Right lung (tissue), 10 donors: ENCODE measurements around the gene GOLGA6L9. TPM values are rescaled to one million over a fixed set of nuclear protein-coding genes. Genes with fewer than 3 reads are reported as not detected.
"Not testable (repeated sequence)": the region's sequence is repeated elsewhere in the genome, so short reads cannot be mapped to it uniquely, and the experiment has no call there.

Source experiments
- DNase-seq, 2 donors: peaks; one replicate each; pipeline ENCODE4 v3.0.0-alpha.2; 2013
- long read RNA-seq, 8 donors: transcript quantifications; one replicate each; lab custom pipeline, GENCODE V29; 2026
- polyA plus RNA-seq, 5 donors: library from polyadenylated mRNA; unstranded; fragments of 120-200 nt; gene quantifications; one replicate each; pipeline versions ENCODE4 v1.2.1 to v1.2.3, GENCODE V29; 2013; ENCODE audit warnings: inconsistent platforms in 1 of 5, low replicate concordance in 1 of 5; ENCODE audit not compliant: insufficient read length in 5 of 5, insufficient read depth in 1 of 5

GOLGA6L9 gene, protein sequence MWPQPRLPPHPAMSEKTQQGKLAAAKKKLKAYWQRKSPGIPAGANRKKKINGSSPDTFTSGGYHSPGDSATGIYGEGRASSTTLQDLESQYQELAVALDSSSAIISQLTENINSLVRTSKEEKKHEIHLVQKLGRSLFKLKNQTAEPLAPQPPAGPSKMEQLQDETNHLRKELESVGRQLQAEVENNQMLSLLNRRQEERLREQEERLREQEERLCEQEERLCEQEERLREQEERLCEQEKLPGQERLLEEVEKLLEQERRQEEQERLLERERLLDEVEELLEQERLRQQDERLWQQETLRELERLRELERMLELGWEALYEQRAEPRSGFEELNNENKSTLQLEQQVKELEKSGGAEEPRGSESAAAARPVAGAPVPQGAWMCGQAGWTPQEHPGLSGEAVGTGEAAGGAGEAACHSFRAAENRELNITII
- polyA plus RNA-seq: 10 to 100 TPM; 10.6 to 16.4 (median 12.1) TPM
- long read RNA-seq, donor 1: 0 reads
- long read RNA-seq, donor 2, full-length matches to known transcripts: 1 of 1 reads
- long read RNA-seq, donor 2, partial matches to known transcripts: 0 of 1 reads
- long read RNA-seq, donor 2, other reads (novel, unspliced or antisense): 0 of 1 reads
- long read RNA-seq, donor 3: 0 reads
- long read RNA-seq, donor 4: 0 reads
- long read RNA-seq, donor 5, full-length matches to known transcripts: 1 of 24 reads
- long read RNA-seq, donor 5, partial matches to known transcripts: 23 of 24 reads
- long read RNA-seq, donor 5, other reads (novel, unspliced or antisense): 0 of 24 reads
- long read RNA-seq, donor 6, partial matches to known transcripts: 9 of 9 reads
- long read RNA-seq, donor 6, other reads (novel, unspliced or antisense): 0 of 9 reads
- long read RNA-seq, donor 7, full-length matches to known transcripts: 1 of 1 reads
- long read RNA-seq, donor 7, partial matches to known transcripts: 0 of 1 reads
- long read RNA-seq, donor 7, other reads (novel, unspliced or antisense): 0 of 1 reads
- long read RNA-seq, donor 8: 0 reads

DNA sequence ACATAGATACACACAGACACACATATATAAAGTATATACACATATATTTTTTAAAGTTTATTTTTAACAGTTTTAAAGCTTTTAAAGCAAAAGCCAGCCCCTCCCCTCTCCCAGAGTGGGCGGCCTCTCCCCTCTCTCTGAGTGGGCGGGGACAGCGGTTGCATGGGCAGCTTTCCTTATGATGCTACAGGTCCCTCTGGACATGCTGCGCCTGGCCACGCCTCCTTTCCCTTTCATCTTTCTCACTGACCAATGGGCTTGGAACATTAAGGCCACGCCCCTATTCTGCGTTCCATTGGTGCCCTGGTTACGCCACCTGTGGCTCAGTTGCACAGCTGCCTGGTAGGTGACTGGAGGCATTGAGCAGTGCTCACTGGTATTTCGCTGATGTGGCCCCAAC, at the start of gene GOLGA6L9:
TSS of gene GOLGA6L9 (plus strand) at position 124 of the 400 bp plus-strand sequence. CDS start at position 388, 264 bp downstream.
- DNase-seq: not testable (repeated sequence)

DNA sequence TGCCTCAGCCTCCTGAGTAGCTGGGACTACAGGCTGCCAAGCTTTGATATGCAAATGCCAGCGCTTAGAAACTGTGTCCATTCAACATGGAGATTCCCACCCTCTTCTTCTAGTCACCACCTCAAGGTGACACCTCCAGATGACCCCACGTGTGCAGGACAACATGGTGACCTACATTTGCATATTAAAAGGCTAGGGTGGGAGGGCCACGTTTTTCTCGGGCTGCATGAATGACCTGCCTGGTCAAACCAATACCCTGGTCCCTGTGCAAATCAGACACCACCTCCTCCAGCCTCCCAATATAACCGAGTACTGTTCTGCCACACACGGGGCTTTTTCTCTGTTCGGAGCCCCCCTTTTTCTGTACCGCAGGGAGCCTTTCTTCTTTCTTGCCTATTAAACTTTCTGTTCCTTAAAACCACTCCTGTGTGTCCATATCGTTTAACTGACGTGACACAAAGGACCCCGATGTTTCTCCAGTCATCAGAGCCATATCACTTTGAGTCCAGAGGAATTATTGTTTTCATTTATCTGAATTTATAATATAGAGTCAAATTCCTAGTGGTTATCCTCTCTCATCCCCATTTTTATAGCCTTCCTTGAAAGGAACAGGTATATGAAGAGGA, 48.2 kb upstream of the GOLGA6L9 start:
- DNase-seq: not testable (repeated sequence)

DNA sequence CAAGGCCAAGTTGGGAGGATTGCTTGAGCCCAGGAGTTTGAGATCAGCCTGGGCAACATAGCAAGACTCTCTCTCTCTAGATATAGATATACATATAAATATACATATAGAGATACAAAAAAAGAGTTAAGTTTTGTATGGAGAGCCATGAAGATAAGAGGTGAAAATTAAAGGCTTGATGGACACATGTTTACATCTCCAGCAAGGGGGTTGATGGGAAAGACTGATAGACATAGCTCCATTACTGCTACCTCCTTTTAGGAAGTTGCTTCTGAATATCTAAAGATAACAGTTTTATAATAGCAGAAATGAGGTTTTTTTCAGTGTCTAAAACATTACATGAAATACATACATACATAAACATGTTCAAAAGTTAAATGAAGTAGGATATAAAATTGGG, 42.4 kb upstream of the GOLGA6L9 start:
- DNase-seq: not testable (repeated sequence)

DNA sequence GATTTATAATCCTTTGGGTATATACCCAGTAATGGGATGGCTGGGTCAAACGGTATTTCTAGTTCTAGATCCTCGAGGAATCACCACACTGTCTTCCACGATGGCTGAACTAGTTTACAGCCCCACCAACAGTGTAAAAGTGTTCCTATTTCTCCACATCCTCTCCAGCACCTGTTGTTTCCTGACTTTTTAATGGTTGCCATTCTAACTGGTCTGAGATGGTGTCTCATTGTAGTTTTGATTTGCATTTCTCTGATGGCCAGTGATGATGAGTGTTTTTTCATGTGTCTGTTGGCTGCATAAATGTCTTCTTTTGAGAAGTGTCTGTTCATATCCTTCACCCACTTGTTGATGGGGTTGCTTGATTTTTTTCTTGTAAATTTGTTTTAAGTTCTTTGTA, 39.5 kb upstream of the GOLGA6L9 start:
- not testable (repeated sequence) for DNase-seq

DNA sequence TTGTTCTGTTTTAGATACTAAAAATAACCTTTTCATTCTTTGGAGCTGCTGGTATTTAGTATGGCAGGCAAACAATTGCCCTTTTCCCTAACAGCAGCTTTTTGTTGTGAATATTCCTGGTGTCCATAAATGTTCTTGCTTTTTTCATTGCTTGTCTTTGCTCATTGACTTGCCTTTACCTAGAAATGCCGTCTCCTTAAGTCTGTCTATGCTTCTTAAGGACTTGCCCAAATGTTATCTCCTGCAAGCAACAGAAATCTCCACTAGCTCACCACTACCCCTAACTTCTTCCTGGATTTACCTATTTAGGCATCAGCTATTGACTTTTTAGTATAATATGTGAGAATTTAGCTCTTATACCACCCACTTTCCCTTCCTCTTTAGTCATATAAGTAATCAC, 37.5 kb upstream of the GOLGA6L9 start:
- DNase-seq: not testable (repeated sequence)

DNA sequence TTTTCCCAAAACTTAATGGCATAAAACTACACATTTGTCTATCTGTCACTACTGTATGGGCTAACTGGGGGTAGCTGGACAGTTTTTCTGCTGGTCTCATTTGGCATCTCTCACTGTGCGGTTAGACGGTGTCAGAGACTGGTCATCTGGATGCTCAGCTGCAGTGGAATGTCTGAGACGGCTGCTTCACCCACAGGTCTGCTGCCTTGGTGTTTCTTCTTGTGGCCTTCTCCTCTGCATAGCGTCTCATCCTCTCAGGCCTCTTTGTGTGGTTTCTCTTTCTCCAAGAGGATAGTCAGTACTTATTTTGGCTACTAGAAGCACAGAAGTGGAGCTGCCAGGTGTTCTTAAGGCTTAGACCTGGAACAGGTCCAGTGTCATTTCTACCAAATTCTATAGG, 35.9 kb upstream of the GOLGA6L9 start:
- DNase-seq: no peak

DNA sequence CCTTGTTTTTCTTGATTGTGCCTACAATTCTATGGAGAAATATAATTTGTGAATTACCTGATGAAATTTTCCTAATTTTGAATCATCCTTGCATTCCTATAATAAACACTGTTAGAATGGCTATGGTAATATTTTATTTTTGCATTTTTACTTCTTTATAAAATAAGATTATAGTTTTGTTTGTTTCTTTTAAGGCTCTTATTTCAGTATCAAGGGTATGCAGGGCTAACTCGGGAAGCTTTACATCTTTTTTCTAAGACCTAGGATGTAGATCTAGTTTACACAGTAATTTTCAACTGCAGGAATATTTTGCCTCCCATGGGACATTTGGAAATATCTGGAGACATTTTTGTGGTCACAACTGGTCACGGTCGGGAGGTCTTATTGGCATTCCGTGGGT, 33.8 kb upstream of the GOLGA6L9 start:
- not testable (repeated sequence) for DNase-seq

DNA sequence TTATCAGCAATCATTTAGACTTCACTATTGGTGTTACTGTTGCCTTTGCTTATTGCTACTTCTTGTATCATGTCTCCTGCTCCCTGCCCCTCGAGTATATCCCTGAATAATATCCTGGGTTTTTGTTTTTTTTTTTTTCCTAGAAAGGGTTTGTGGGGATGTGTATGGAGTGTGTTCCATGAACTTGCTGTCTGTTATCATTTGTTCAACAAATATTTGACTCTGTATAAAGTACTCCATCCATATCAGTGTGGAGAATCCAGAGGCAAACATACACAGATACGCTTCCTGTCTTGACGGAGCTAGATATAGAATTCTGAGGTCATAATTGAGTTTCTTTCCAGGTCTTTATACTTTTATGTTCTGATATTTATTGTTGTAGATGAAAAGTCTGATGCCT, 31.8 kb upstream of the GOLGA6L9 start:
- no peak for DNase-seq

DNA sequence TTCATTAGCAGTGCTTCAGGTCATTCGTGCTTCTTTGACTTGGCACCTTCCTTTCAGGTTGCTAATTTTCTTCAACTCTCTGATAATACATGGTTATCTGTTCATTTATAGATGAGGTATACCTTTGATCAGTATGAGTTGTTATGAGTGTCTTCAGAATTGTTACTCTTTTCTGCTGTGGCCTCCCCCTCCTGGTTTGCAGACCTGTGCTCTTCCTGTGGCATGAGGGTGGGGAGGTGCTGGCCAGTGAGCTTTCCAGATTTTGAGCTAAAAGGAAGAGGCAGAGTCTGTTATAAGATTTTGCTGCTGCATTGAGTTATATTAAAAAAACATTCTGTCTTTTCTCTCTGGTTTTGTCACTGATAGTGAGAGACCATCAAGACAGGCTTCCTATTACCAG, 30.8 kb upstream of the GOLGA6L9 start:
- DNase-seq: no peak

DNA sequence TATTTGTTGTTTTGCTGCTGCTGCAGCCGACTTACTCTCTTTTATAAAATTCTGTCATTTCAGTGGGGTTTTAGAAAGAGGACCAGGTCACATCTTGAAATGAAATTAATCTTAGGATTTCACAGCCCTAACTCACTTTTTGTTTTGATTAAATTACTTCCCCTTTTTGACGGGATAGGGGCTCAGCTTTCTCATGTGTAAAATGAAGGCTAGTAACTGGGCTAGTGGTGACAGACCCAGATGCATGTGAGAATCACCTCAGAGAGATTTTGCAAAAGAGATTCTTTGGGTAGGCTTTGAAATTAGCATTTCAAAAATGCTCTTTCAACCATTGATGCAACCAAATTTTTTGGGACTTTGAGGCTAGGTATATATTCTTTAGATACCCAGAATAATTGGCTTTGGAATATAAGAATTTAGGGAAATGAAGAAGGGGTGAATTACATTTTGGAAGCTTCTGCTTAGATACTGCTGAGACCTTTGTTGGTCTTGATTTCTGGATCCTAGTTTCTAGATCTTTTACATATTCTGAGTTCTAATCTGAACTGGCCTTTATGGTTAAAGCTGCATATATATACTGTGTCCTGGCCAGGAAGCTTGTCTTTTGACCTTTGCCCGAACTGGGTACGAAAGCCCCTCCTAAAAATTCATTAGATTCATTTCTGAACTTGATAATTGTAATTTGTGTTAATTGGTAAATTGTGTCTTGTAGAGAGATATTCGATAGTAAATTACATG, 30.1 kb upstream of the GOLGA6L9 start:
- DNase-seq: not testable (repeated sequence)

DNA sequence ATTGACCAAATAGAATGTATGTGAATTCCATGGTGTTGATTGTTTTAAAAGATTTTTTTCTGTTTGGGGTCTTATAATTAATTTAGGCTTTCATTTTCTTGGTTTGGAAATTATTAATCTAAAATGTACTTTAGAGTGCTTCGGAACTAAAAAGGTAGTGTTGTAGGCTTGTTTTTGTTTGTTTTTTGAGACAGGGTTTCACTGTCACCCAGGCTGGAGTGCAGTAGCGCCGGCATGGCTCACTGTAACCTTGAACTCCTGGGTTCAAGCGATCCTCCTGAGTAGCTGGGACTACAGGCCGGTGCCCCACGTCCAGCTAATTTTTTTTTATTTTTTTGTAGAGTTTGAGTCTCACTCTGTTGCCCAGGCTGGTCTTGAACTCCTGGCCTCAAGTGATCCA, 27.7 kb upstream of the GOLGA6L9 start:
- not testable (repeated sequence) for DNase-seq

DNA sequence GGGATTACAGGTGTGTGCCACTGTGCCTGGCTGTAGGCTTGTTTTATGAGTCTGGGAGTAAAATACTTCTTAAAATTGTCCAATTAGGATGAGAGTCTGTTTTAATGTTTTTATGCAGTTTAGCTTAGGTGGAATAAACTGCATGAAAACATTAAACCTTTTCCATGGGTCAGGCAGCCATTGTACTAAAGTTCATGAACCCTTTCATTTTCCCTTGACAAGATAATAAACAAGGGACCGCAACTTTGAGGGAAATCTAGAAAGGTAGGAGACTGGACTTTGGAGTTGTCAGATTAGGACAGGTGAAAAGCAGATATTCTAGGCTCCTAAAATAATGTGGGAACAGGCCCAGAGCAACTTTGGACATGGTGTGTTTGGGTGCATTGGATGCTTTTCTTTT, 27.3 kb upstream of the GOLGA6L9 start:
- DNase-seq: not testable (repeated sequence)

DNA sequence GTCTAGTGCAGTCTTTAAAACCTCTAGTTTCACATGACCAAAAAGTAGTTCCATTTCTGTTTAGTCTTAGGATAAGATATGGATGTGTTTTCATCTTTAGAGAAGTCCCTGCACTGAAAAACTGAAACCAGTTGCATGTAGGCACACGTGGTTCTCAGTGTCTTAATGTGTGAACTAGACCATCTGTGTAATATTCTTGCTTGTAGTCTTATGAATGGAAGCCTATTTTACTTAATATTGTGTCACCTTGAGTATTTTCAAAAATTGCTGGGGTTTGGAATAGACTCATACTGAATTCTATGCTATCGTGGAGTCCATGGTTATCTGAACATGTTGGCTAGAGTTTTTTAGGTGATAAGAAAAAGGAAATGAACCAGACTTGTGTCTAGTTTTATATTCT, 23.4 kb upstream of the GOLGA6L9 start:
- DNase-seq: not testable (repeated sequence)

DNA sequence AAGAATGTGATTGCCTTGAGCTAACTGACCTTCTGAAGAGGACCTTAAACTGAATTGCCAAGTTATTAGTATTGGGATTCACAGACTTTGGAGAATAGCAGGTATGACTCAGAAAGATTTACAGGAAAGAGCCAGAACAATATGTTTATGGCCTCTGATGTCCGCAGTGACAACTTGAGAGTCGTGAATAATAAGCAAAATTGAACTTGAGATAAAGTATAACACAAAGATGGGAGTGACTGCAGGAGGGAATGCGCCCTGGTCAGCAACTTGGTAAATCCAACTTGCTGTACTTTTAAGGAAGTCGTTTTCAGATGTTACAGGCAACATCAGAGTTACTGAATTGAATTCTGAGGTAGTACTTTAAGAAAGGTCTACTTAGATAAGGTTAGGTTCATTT, 19.3 kb upstream of the GOLGA6L9 start:
- DNase-seq: not testable (repeated sequence)

DNA sequence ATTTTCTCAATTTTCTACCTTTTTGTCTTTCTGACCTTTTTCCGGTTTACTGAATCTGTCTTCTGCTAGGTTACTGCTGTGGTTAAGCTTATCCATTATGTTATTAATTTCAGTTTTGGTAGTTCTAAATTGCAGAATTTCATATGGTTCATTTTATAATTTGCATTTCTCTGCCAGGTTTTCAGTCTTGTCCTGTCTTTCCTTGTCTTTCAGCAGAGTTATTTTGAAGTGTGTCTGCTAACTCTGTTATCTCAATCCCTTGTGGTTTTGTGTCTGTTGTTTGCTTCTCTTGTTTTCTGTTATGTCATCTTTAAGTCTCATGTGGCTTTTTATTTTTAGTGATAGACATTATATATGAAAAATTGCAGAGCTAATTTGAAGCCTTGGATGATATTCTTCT, 18.0 kb upstream of the GOLGA6L9 start:
- not testable (repeated sequence) for DNase-seq

DNA sequence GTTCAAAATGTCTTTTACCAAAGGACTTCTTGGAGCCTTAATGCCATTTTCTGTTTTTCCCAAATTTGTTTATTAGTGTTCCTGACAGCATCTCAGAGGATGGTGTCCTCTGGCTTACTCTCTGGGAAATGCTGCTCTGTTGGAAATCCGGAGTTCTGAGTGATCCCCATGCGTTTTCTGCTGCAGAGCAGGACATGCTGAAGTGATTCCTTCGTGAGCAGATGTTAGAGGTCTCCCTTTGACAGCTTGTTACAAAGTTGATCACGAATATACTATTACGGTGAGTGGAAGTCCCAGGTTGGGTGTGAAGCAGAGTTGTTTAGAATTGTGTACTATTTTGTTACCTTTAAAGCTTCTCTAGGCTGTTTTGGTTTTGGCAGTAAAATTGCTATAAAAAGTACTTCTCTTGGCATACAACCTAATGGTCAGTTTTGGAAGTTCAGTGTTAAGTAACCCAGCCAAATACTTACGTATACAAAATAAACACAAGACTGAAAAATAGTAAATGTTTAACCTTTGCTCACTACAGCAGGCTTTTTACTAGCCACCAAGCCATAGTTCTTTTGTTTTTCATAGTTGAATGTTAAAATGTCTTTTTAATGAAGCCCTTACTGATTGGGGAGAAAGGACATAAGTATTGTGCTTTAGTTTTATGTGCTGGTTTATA, 15.0 kb upstream of the GOLGA6L9 start:
- peak; percentile 4 to 5 for DNase-seq

DNA sequence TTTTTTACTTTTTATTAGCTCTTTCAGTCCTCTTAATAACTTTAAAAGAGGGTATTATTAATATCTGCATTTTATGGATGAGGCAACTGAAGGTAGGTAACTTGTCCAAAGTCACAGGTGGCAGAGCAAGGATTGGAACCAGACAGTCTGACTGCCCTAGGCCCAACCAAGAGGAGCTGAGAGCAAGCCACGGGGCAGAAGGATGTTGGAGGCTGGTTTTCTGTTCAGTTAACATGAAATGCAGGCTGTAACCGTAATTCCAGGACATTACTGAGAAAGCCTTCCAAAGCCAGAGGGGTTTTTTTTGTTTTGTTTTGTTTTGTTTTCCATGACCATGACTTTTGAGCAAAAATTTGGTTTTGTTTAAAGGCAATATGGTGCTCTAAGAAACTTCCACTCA, 9.1 kb upstream of the GOLGA6L9 start:
- DNase-seq: not testable (repeated sequence)

DNA sequence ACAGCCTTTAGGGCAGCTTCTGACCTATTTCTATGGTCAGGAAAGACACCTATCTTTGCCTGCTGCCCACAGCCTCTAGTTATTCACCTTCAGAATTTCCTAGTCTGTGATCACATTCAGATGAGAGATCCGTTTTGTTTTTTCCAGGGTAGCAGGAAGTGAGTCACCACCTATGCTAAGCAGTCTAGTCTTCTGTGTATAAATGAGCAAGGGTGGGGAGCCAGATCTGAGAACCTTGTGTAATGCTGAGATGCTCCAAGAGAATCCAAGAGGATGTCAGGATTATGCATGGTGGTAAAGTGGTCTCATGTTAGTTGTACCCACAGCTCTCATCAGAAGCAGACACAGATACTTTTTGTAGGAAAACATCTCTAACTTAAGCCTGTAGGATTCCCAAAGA, 8.7 kb upstream of the GOLGA6L9 start:
- not testable (repeated sequence) for DNase-seq

DNA sequence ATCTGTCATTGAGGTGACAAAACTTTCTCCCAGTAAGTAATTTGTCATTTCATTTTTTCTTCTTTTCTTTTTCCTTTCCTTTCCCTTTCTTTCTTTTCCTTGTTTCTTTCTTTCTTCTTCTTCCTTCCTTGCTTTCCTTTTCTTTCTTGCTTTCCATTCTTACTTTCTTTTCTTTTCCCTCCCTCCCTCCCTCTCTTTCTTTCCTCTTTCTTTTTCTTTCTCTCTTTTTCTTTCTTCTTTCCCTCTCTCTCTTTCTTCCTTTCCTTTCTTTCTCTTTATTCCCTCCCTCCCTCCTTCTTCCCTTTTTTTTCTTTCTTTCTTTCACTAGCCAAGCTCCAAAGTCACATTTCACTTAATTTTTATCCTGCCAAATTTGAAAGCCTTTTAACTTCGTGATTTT, 2.5 kb upstream of the GOLGA6L9 start:
- not testable (repeated sequence) for DNase-seq

DNA sequence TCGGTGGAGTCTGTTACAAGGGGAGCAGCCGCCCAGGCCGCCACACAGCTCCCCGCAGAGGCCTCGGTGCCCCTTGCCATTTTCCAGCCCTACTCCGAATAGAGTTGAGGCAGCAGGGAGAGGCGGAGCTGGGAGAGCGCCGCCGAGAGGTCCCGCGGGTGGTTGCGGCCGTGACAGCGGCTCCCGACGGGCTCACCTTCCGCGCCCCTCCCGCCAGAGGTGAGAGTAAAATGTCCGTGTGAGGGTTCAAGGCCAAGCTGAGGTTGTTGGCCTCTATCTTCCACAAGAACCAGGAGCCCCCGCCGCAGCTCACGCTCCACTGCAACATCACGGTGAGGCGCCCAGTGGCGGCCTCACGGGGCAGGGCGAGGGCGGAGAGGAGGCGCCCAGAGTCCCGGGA, 15.8 kb downstream of the GOLGA6L9 start:
- not testable (repeated sequence) for DNase-seq
